Measurements from ENCODE around the gene DKKL1. TPM values are rescaled to one million over a fixed set of nuclear protein-coding genes. Genes with fewer than 3 reads are reported as not detected.
A peak's percentile ranks its signal among the peaks of the same experiment; 100 is the strongest.

The DKKL1 gene
- total RNA-seq, 2 donors from 2014 or later: not detected

GRCh38 chr19:49390929-49391359 is 27.3 kb downstream of the DKKL1 start:
- DNase-seq (ENCODE audit: low spot score): no peak
- intact Hi-C loops (cut with DNase I): loop anchor here (2.0 to 5.0 kb wide), 2 partner anchors 50 to 51 kb away; partner anchors contain the start of gene SLC17A7 (in 2 of the 2)

GRCh38 chr19:49391581-49392399 is 28.1 kb downstream of the DKKL1 start:
- DNase-seq (ENCODE audit: low spot score): peak; percentile 91
- intact Hi-C loops (cut with DNase I): loop anchor here (2.0 to 5.0 kb wide), 2 partner anchors 49 to 51 kb away; partner anchors contain the start of gene SLC17A7 (in 2 of the 2)

- intact Hi-C loops (cut with DNase I): loop anchor here in 1 of 2 donors (5.0 kb wide), 1 partner anchor 48 kb away; the partner anchor contains the start of gene SLC17A7
- peak; percentile 50 for DNase-seq (ENCODE audit: low spot score)
Measured at GRCh38 chr19:49393881-49394280, 30.2 kb downstream of the DKKL1 start.

GRCh38 chr19:49395581-49396407 is 32.1 kb downstream of the DKKL1 start:
- DNase-seq (ENCODE audit: low spot score): peak; percentile 55
- intact Hi-C loops (cut with DNase I): no loop called here

- intact Hi-C loops (cut with DNase I): no loop called here
Measured at GRCh38 chr19:49396738-49397505, 33.2 kb downstream of the DKKL1 start.

GRCh38 chr19:49398001-49398615 is 34.4 kb downstream of the DKKL1 start:
- peak; percentile 41 for DNase-seq (ENCODE audit: low spot score)

More at GRCh38 chr19:49396738-49397505, 33.2 kb downstream of the DKKL1 start:
- DNase-seq (ENCODE audit: low spot score): peak; percentile 61

GRCh38 chr19:49398931-49399330 is 35.3 kb downstream of the DKKL1 start:
- intact Hi-C loops (cut with DNase I): no loop called here

More at GRCh38 chr19:49398001-49398615, 34.4 kb downstream of the DKKL1 start:
- intact Hi-C loops (cut with DNase I): no loop called here

GRCh38 chr19:49400029-49400428 is 36.4 kb downstream of the DKKL1 start:
- intact Hi-C loops (cut with DNase I): no loop called here
- DNase-seq (ENCODE audit: low spot score): no peak

More at GRCh38 chr19:49398931-49399330, 35.3 kb downstream of the DKKL1 start:
- DNase-seq (ENCODE audit: low spot score): peak; percentile 51

GRCh38 chr19:49403404-49404187 is 39.9 kb downstream of the DKKL1 start:
- DNase-seq (ENCODE audit: low spot score): no peak
- intact Hi-C loops (cut with DNase I): no loop called here

- DNase-seq (ENCODE audit: low spot score): peak; percentile 45
- intact Hi-C loops (cut with DNase I): no loop called here
Measured at GRCh38 chr19:49407079-49407478, 43.4 kb downstream of the DKKL1 start.

- DNase-seq (ENCODE audit: low spot score): peak; percentile 76
- intact Hi-C loops (cut with DNase I): no loop called here
Measured at GRCh38 chr19:49407482-49408015, 43.9 kb downstream of the DKKL1 start.

GRCh38 chr19:49408816-49409440 is 45.3 kb downstream of the DKKL1 start:
- intact Hi-C loops (cut with DNase I): no loop called here
- DNase-seq (ENCODE audit: low spot score): no peak

GRCh38 chr19:49409441-49410029 is 45.9 kb downstream of the DKKL1 start:
- no peak for DNase-seq (ENCODE audit: low spot score)

GRCh38 chr19:49411681-49412326 is 48.1 kb downstream of the DKKL1 start:
- intact Hi-C loops (cut with DNase I): no loop called here
- no peak for DNase-seq (ENCODE audit: low spot score)

More at GRCh38 chr19:49409441-49410029, 45.9 kb downstream of the DKKL1 start:
- intact Hi-C loops (cut with DNase I): no loop called here

GRCh38 chr19:49413348-49413747 is 49.7 kb downstream of the DKKL1 start:
- DNase-seq (ENCODE audit: low spot score): no peak
- intact Hi-C loops (cut with DNase I): no loop called here

- intact Hi-C loops (cut with DNase I): no loop called here
- no peak for DNase-seq (ENCODE audit: low spot score)
Measured at GRCh38 chr19:49414256-49414655, 50.6 kb downstream of the DKKL1 start.
